Cardiac fibroblast (primary cell): Measurements from ENCODE around the gene SCRN2.
A peak's percentile ranks its signal among the peaks of the same experiment; 100 is the strongest.

Source experiments
- DNase-seq, 2 donors: peaks; one replicate each; pipeline versions ENCODE4 v3.0.0 to v3.0.0-alpha.2; 2010; ENCODE audit warnings: low read depth in 2 of 2
- H3K4me3 ChIP-seq, 2 donors: replicated peaks in 1 of 2; 1 replicate in 1 of 2; 2 replicates in 1 of 2; pipeline ENCODE4 v1.5.1; 2011; ENCODE audit warnings: low read depth in 2 of 2, low read length in 2 of 2, mild to moderate bottlenecking in 2 of 2, moderate library complexity in 1 of 2
- TF ChIP-seq, protein P1 (sequence below): IDR thresholded peaks from one replicate; pipeline ENCODE4 v1.5.1; 2011; ENCODE audit warnings: low read depth, mild to moderate bottlenecking, low read length, inconsistent platforms

Gene SCRN2

DNA sequence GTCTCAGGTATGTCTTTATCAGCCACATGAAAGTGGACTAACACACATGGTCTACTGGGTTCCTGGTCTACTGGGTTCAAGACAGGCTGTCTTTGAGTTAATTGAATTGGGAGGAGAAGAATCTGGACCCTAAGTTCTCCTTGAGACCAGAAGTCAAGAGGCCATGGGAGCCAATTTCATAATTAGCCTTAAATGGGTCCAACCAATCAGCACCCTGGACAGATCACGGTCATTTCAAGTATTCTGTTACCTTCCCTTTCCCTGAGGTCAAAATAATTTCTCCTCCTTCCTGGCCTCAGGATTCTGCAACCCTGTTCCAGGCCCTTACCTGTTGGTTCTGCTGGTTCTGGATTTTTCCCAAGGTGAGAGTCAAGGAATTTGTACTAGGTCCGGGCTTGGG lies 43.3 kb downstream of the SCRN2 start:
- no peak overlapping the region for H3K4me3 ChIP-seq
- TF ChIP-seq, protein P1, sequence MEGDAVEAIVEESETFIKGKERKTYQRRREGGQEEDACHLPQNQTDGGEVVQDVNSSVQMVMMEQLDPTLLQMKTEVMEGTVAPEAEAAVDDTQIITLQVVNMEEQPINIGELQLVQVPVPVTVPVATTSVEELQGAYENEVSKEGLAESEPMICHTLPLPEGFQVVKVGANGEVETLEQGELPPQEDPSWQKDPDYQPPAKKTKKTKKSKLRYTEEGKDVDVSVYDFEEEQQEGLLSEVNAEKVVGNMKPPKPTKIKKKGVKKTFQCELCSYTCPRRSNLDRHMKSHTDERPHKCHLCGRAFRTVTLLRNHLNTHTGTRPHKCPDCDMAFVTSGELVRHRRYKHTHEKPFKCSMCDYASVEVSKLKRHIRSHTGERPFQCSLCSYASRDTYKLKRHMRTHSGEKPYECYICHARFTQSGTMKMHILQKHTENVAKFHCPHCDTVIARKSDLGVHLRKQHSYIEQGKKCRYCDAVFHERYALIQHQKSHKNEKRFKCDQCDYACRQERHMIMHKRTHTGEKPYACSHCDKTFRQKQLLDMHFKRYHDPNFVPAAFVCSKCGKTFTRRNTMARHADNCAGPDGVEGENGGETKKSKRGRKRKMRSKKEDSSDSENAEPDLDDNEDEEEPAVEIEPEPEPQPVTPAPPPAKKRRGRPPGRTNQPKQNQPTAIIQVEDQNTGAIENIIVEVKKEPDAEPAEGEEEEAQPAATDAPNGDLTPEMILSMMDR: no peak
- peak in 1 of 2 donors; percentile 22 for DNase-seq

DNA sequence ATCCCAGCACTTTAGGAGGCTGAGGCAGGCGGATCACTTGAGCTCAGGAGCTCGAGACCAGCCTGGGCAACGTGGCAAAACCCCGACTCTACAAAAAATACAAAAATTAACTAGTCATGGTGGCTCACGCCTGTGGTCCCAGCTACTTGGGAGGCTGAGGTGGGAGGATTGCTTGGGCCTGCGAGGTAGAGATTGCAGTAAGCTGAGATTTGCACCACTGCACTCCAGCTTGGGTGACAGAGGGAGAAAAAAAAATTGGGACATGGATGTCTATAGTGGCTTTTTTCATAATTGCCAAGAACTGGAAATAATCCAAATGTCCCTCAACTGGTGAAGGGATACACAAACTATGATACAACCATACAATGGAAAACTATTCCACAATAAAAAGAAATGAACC lies 48.1 kb downstream of the SCRN2 start:
- no peak overlapping the region for H3K4me3 ChIP-seq
- DNase-seq: no peak
- TF ChIP-seq, protein P1: no peak

DNA sequence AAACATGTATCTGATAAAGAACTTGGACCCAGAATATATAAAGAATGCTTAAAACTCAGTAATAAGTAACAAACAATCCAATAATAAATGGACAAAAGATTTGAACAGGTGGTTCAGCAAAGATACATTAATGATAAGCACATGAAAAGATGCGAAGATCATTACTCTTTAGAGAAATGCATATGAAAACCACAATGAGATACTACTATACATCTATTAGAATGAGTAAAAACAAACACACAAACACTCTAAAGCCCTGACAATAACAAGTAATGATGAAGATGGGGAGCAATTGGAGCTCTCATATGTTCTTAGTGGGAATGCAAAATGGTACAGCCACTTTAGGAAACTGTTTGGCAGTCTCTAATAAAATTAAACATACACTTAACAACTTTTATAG lies 48.6 kb downstream of the SCRN2 start:
- H3K4me3 ChIP-seq: no peak overlapping the region
- TF ChIP-seq, protein P1: no peak
- DNase-seq: no peak

DNA sequence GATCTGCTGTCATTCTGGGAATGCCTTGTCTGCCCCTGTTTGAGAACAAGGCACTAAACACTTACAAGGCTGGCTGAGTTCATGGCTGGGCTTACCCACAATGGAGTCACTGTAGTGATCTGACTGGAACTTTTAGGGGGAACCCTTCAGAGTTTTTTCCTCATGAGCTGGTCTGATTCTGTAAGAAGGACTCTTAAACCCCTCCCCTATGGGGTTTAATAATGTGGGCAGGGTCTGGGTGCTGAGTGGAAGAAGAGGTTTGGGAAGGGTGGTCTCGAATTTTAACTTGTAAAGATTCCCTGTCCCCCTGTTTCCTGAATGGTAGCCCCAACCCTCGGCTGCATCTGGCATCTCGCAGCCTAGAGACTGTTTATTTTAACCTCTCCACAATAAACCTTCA lies 50.0 kb downstream of the SCRN2 start:
- no peak overlapping the region for H3K4me3 ChIP-seq
- DNase-seq: no peak
- TF ChIP-seq, protein P1: no peak

DNA sequence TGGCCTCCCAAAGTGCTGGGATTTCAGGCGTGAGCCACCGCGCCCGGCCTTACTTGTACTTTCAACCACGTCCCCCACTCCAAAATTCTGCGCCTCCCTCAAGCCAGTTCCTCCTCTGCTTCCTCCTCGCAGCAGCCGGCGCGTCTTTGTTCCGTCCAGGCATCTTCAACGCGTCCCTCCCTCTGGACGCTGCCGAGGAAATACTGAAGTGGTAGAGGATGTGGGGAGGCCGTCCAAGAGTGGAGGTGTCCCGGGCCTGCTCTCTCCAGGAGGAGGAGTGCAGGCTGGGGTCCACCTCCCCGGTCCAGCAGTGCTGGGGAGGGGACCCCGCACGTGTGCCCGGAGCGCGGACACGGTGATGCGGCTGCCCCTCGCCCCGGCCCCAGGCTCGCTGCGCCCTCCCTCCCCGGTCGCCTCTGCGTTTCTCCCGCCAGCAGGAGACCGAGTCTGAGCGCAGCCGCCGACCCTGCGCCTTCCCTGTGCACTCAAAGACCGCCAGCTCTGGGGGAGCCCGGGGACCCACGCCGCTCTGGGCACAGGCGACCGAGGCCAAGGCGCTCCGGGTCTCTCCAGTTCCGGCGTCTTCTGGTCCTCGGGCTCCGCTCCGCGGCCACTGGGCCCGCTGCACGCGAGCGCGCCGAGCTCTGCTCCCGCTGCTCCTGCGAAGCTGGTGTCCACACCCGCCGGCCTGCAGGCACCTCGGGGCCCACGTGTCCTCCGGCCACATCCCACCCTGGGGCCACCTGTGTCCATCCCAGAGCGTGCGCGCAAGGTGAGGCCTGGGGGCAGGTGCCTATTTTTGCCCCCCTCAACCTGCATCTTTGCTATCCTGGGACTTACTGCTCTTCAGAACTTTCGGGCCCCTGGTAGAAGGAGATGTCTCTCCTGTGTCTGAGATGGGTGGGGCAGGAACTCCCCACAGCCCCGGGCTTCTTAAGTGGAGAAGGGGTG lies 51.2 kb downstream of the SCRN2 start:
- TF ChIP-seq, protein P1: peak; percentile 34
- DNase-seq: peak; percentile 52 to 54
- H3K4me3 ChIP-seq: peak overlapping the region; percentile 22 to 44
